HEK293 (cell line): ENCODE data around the gene MAGI2.

ENCODE experiments used
- ZBTB8A ChIP-seq: fragments of 450-650 bp; formaldehyde crosslinking; IDR thresholded peaks from 2 replicates; pipeline ENCODE4 v1.5.1; 2016; ENCODE audit warnings: missing biosample characterization, missing genetic modification characterization
- ZNF214 ChIP-seq: fragments of 450-650 bp; formaldehyde crosslinking; IDR thresholded peaks from 2 replicates; pipeline ENCODE4 v1.5.1; 2017; ENCODE audit warnings: missing biosample characterization, mild to moderate bottlenecking, missing genetic modification characterization, borderline replicate concordance
- ZNF221 ChIP-seq: fragments of 450-650 bp; formaldehyde crosslinking; IDR thresholded peaks from 2 replicates; pipeline ENCODE4 v1.5.1; 2017; ENCODE audit warnings: missing biosample characterization, missing genetic modification characterization, borderline replicate concordance
- ZNF223 ChIP-seq: fragments of 450-650 bp; formaldehyde crosslinking; IDR thresholded peaks from 2 replicates; pipeline ENCODE4 v1.5.1; 2016; ENCODE audit warnings: missing biosample characterization, missing genetic modification characterization
- ZNF624 ChIP-seq: fragments of 450-650 bp; formaldehyde crosslinking; IDR thresholded peaks from 2 replicates; pipeline ENCODE4 v1.5.1; 2017; ENCODE audit warnings: missing biosample characterization, missing genetic modification characterization
- ZNF76 ChIP-seq: fragments of 450-650 bp; formaldehyde crosslinking; IDR thresholded peaks from 2 replicates; pipeline ENCODE4; 2016; ENCODE audit warnings: low read depth, missing biosample characterization, missing genetic modification characterization, borderline replicate concordance
- ZNF830 ChIP-seq: fragments of 450-650 bp; IDR thresholded peaks from 2 replicates; pipeline ENCODE4 v1.5.0; 2018; ENCODE audit warnings: missing biosample characterization, missing genetic modification characterization, low read depth, mild to moderate bottlenecking, moderate library complexity
- TF ChIP-seq, protein P1 (sequence below): fragments of 450-650 bp; formaldehyde crosslinking; IDR thresholded peaks from 2 replicates; pipeline ENCODE4 v1.5.1; 2016; ENCODE audit warnings: missing biosample characterization, missing genetic modification characterization
- TF ChIP-seq, protein P2 (sequence below): fragments of 450-650 bp; formaldehyde crosslinking; IDR thresholded peaks from 2 replicates; pipeline ENCODE4 v1.5.1; 2016; ENCODE audit warnings: missing biosample characterization, missing genetic modification characterization
- TF ChIP-seq, protein P3 (sequence below): fragments of 450-650 bp; formaldehyde crosslinking; IDR thresholded peaks from 2 replicates; pipeline ENCODE4; 2016; ENCODE audit warnings: missing biosample characterization, missing genetic modification characterization
- TF ChIP-seq, protein P4 (sequence below): sonication (generic); formaldehyde crosslinking; IDR thresholded peaks from 2 replicates; pipeline ENCODE4 v1.8.1; 2022; ENCODE audit warnings: mild to moderate bottlenecking, moderate library complexity, missing genetic modification reagents

DNA sequence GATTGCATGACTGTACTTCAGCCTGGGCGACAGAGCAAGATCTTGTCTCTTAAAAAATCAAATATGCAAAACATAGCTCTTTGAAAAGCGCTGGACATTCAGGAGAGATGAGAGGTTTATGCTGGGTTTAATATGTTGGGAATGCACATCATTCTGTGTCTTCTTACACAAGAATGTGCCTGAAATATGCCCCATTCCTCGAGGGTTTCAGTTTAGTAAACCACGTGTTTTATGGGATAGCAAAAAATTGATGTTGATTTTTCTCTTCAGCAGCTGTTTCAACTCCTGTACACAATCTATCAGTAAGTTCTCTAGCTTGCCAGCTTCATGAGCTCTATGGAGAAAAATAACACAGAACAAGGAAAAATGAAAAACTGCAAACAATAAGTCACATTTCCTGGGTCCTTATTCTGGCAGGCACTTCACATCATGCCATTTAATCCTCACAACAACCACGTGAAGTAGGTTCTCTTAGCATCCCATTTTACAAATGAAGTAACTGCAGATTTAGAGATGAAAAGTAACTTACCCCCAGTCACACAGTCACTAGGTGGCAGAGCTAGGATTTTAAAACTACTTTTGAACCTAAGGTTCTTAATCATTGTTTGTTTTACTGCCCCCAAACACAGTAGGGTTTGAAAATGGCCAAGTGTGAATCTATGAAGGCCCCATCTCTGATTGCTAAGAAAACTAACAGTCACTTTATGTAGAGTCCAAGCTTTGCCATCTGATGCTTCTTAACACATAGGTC is 1231.3 kb downstream of the MAGI2 start:
- TF ChIP-seq, protein P1, sequence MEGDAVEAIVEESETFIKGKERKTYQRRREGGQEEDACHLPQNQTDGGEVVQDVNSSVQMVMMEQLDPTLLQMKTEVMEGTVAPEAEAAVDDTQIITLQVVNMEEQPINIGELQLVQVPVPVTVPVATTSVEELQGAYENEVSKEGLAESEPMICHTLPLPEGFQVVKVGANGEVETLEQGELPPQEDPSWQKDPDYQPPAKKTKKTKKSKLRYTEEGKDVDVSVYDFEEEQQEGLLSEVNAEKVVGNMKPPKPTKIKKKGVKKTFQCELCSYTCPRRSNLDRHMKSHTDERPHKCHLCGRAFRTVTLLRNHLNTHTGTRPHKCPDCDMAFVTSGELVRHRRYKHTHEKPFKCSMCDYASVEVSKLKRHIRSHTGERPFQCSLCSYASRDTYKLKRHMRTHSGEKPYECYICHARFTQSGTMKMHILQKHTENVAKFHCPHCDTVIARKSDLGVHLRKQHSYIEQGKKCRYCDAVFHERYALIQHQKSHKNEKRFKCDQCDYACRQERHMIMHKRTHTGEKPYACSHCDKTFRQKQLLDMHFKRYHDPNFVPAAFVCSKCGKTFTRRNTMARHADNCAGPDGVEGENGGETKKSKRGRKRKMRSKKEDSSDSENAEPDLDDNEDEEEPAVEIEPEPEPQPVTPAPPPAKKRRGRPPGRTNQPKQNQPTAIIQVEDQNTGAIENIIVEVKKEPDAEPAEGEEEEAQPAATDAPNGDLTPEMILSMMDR = no peak
- TF ChIP-seq, protein P2, sequence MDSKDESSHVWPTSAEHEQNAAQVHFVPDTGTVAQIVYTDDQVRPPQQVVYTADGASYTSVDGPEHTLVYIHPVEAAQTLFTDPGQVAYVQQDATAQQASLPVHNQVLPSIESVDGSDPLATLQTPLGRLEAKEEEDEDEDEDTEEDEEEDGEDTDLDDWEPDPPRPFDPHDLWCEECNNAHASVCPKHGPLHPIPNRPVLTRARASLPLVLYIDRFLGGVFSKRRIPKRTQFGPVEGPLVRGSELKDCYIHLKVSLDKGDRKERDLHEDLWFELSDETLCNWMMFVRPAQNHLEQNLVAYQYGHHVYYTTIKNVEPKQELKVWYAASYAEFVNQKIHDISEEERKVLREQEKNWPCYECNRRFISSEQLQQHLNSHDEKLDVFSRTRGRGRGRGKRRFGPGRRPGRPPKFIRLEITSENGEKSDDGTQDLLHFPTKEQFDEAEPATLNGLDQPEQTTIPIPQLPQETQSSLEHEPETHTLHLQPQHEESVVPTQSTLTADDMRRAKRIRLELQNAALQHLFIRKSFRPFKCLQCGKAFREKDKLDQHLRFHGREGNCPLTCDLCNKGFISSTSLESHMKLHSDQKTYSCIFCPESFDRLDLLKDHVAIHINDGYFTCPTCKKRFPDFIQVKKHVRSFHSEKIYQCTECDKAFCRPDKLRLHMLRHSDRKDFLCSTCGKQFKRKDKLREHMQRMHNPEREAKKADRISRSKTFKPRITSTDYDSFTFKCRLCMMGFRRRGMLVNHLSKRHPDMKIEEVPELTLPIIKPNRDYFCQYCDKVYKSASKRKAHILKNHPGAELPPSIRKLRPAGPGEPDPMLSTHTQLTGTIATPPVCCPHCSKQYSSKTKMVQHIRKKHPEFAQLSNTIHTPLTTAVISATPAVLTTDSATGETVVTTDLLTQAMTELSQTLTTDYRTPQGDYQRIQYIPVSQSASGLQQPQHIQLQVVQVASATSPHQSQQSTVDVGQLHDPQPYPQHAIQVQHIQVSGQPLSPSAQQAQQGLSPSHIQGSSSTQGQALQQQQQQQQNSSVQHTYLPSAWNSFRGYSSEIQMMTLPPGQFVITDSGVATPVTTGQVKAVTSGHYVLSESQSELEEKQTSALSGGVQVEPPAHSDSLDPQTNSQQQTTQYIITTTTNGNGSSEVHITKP = no peak
- no peak for TF ChIP-seq ZNF830 (tag by site-specific recombination)
- TF ChIP-seq ZNF221 (tag by site-specific recombination) = no peak
- TF ChIP-seq ZNF214 (tag by site-specific recombination) = no peak
- TF ChIP-seq ZNF76 (tag by site-specific recombination) = no peak
- no peak for TF ChIP-seq ZNF624 (tag by site-specific recombination)
- TF ChIP-seq ZNF223 = no peak
- no peak for TF ChIP-seq ZBTB8A (tag by site-specific recombination)
- TF ChIP-seq, protein P3, sequence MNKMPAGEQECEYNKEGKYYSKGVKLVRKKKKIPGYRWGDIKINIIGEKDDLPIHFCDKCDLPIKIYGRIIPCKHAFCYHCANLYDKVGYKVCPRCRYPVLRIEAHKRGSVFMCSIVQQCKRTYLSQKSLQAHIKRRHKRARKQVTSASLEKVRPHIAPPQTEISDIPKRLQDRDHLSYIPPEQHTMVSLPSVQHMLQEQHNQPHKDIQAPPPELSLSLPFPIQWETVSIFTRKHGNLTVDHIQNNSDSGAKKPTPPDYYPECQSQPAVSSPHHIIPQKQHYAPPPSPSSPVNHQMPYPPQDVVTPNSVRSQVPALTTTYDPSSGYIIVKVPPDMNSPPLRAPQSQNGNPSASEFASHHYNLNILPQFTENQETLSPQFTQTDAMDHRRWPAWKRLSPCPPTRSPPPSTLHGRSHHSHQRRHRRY (tag by site-specific recombination) = no peak
- TF ChIP-seq, protein P4, sequence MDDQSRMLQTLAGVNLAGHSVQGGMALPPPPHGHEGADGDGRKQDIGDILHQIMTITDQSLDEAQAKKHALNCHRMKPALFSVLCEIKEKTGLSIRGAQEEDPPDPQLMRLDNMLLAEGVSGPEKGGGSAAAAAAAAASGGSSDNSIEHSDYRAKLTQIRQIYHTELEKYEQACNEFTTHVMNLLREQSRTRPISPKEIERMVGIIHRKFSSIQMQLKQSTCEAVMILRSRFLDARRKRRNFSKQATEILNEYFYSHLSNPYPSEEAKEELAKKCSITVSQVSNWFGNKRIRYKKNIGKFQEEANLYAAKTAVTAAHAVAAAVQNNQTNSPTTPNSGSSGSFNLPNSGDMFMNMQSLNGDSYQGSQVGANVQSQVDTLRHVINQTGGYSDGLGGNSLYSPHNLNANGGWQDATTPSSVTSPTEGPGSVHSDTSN (CRISPR knock-in tag) = no peak
